GM21447 (cell line): ENCODE measurements around the gene EGFLAM.
"Not testable (repeated sequence)": the region's sequence is repeated elsewhere in the genome, so short reads cannot be mapped to it uniquely, and the experiment has no call there.

Experiments used
- ATAC-seq: cut with Tn5 transposase; IDR thresholded peaks from one replicate; pipeline ENCODE4 v1.9.1; 2021; ENCODE audit not compliant: unreplicated experiment

The EGFLAM gene

DNA sequence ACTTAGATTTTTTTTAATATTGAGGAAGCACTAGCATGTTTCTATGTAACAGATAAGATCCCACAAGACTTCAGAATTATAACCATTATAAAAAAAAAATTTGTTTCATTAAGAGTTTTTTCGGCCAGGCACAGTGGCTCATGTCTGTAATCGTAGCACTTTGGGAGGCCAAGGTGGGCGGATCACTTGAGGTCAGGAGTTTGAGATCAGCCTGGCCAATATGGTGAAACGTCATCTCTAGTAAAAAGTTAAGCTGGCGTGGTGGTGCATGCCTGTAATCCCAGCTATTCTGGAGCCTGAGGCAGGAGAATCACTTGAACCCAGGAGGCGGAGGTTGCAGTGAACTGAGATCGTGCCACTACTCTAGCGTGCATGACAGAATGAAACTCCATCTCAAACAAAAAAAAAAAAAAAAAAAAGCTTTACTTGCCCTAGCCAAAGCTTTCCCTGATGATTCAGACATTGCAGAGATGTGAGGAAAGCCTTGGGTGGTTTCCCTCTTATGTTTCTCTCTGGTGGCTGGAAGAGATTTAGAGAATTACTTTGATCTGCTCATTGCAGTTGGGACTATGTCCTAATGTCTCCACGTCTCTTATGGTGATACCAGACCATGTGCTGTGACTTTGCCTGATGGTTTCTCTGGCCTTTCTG lies 65.4 kb downstream of the EGFLAM start:
- ATAC-seq = no peak

DNA sequence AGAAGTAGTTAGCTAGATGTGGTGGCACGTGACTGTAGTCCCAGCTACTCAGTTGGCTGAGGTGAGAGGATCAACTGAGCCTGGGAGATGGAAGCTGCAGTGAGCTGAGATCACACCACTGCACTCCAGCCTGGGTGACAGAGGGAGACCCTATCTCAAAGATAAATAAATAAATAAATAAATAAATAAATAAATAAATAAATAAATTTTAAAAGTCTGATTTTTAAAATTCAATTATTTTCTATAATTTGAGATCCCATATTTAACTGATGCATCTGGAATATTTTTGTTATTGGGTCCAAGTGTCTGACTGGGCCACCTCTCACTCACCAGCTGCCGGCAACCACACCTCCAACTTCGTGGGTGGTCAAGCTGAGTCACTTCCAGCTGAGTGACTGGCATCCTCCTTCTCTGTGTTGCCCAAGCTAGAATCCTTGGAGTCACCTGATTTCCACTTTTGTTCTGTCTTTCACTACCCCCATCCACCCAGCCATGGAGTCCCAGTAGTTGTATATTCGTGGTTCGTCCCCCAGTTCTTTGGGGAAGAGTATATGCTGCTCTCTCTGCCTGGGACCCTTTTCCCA lies 70.9 kb downstream of the EGFLAM start:
- no peak for ATAC-seq

DNA sequence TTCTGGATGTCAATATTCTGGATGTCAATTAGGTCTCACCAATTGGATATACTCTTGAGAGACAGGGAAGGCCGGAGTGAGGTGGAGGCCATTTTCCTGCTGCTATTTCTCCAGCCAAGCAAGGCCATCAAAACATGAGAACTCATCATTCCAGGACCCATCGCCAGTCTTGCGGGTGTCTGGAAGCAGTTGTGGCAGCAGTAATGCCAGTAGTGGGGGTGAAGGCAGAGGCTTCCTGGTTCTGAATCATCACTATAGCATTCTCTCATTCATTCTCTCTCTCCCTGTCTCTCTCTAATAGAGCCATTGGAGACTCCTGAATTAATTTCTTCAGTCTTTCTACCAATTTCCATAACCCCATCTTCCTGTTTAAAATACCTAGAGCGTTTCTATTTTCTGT lies 71.8 kb downstream of the EGFLAM start:
- ATAC-seq = no peak

DNA sequence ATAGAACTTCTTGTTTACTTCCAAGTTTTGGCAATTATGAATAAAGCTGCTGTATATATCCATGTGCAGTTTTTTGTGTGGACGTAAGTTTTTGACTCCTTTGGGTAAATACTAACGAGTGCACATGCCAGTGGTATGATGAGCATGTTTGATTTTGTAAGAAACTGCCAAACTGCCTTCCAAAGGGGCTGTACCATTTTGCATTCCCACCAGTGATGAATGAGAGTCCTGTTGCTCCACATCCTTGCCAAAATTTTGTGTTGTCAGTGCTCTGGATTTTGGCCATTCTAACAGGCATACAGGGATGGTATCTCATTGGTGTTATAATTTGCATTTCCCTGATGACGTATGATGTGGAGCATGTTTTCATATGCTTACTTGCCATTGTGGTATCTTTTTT lies 73.5 kb downstream of the EGFLAM start:
- ATAC-seq = no peak

DNA sequence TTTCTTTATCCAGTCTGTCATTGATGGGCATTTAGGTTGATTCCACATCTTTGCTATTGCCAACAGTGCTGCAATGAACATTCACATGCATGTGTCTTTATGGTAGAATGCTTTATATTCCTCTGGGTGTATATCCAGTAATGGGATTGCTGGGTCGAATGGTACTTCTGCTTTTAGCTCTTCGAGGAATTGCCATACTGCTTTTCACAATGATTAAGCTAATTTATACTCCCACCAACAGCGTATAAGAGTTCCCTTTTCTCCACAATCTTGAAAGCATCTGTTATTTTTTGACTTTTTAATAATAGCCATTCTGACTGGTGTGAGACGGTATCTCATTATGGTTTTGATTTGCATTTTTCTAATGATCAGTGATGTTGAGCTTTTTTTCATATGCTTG lies 74.8 kb downstream of the EGFLAM start:
- ATAC-seq = not testable (repeated sequence)

- ATAC-seq = no peak
These were observed 80.1 kb downstream of the EGFLAM start for GRCh38 chr5:38338455-38338854.

- no peak for ATAC-seq
These were observed 81.1 kb downstream of the EGFLAM start for GRCh38 chr5:38339446-38339845.

DNA sequence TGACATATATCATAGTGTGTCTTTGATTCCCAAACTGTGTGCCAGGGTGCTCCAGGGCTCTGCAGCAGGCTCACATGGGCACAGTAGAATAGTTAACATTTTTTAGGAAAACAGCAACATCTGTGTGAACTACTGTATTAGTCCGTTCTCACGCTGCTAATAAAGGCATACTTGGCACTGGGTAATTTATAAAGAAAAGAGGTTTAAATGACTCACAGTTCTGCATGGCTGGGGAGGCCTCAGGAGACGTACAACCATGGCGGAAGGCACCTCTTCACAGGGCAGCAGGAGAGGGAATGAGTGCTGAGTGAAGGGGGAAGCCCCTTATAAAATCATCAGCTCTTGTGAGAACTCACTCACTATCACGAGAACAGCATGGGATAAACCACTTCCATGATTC lies 82.7 kb downstream of the EGFLAM start:
- no peak for ATAC-seq

- ATAC-seq = no peak
These were observed 83.3 kb downstream of the EGFLAM start for GRCh38 chr5:38341641-38342040.

DNA sequence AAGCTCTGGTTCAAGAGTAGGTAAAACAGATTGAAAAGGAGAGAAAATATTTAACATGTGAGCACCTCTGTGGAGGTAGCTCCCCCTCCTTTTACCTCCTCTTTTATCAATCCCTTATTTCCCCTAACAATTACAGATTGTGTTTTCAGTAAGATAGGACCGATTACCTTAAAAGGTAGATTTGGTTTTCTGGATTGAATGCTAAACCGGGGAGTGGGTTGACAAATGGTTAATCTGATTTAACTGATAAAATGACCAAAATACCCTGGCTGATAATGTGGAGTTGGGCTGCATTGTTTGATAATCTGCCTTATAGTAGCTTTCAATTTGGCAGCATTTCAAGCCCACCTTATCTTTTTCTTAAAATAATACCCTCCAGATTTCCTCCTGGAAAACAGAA lies 83.9 kb downstream of the EGFLAM start:
- ATAC-seq = no peak

DNA sequence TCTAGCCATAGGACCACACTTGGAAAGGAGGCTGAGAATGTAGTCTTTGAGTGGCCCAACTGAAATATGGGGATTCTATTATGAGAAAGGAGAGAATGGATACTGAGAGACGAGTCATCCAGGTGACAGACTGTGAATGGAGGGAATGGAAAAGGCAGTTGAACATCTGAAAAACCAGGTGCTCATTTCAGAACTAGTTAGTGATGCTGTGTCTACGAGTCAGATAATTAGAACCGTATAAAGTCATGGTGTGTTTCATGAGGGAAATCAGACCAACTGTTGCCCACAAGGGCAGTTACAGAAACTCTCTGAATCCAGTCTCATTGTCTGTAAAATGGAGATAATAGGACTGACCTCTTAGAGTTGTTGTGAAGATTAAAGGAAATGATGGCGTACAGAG lies 86.5 kb downstream of the EGFLAM start:
- no peak for ATAC-seq

DNA sequence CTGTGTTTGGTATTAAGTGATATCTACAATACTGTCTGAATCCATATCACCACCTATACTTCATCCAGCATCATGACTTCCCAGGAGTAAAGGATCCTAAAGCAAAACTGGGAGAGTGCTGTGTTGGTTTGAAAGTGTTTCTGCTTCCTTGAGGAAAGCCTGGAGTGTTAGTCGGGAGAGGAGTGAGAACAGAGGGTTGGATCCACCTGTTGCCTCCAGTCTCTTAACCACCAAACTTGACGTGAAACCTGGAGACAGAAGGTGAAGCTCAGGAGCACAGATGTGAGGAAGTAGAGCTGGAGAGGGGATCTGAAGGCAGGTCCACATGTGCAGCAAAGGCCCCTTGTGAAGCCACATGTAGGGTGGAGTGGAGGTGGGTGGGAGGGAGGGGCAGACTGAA lies 88.2 kb downstream of the EGFLAM start:
- no peak for ATAC-seq

DNA sequence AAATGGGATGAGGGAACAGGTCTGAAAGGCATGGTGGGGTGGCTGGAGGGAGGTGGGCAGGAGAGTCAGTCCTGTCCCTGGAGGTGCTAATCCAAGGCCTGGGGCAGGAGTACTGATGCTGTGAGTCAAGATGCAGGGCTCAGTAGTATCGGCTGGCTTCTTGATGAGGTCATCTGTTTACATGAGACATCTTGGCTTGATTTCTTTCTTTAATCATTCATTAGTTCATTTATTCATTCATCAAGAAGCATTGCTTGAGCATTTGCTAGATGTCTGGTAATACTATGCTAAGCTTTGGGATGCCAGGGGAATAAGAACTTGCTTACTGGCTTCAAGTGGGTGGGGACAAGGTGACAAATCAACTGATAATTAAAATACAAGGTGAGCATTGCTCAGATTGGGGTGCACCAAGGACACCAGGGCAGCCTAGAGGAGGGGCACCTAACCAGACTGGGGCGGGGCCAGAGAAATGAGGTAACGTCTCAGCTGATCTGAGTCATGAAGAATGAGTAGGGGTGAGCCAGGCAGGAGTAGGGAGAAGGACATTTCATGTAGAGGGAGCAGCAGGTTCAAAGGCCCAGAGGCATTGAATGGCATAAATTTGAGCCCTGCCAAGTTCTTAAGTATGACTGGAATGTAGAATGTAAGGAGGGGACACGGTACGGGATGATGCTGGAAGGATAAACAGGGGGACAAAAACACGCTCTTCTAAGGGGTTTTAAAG lies 88.8 kb downstream of the EGFLAM start:
- no peak for ATAC-seq

DNA sequence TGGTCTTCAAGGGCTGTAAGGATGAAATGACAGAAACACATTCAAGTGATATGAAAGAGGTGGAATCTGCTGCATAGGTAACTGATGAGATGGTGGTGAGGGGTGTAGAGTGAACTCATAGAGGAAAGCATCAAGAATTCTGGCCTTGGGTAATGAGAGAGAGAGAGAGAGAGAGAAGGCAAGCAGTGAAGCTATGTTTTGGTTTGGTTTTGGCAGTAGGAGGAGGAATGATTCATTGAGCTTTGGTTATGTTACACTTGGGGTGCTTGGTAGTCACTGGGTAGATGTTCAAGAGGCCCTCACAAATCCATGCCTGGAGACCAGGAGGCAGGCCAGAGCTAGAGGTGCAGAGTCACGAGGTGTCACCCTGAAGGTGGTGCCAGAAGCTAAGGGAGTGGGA lies 89.5 kb downstream of the EGFLAM start:
- ATAC-seq = no peak

DNA sequence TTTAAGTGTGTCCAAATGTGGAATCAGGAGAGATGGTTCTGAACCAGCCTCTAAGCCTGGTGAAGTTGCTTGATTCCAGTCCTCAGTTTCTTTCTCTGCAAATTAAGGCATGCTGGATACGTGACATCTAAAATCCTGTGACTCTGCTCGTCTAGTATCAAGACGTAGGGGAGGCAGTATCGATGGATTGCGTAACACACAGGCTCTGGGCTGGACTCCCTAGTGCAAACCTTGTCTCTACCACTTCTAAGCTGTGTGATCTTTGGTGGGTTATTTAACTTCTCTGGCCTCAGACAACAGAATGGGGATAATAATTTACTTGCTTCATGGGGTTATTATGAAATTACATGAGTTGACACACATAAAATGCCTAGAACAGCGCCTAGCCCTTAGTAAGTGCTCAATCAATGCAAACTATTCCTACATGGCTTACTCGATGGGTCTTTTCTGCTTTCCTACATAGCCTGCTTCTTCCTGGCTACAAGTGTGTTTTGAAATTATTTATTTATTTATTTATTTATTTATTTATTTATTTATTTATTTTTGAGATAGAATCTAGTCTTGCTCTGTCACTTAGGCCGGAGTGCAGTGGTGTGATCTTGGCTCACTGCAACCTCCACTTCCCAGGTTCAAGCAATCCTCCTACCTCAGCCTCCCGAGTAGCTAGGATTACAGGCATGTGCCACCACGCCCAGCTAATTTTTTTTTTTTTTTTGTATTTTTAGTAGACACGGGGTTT lies 102.1 kb downstream of the EGFLAM start:
- ATAC-seq = no peak

DNA sequence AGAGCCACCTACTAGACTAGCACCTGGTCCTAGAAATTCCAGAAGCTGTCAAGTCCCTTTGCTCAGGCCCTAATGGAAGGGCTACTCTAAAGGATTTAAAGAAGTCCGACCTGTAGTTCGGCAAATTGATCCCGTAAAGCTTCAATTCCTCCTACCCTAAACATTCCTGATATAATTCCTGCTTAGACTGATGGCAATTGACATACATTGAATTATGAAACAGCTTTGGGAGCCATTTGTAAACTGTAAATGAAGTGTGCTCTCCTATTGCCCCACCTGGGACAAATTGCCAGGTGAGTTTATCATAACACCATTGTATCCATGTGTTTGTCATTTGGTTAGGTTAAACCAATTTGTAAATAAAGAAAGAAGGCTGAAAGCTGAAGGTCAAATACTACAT lies 104.4 kb downstream of the EGFLAM start:
- ATAC-seq = no peak

GRCh38 chr5:38364825-38365224 lies 106.5 kb downstream of the EGFLAM start:
- ATAC-seq = no peak

DNA sequence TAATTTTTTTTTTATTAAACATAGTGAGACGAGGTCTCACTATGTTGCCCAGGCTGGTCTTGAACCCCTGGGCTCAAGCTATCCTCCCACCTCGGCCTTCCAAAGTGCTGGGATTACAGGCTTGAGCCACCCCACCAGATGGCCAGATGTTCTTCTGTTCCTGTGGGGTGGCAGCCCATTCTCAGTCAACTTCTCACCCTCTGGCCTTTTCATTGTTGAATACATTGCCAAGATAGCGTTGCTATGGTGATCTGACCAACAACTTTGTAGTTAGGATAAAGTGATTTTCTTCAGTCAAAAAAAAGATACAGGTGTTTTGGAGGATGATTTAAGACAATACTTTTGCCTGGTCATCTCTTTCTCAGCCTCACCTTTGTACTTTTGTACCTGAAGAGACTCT lies 109.1 kb downstream of the EGFLAM start:
- ATAC-seq = no peak

- no peak for ATAC-seq
These were observed 109.6 kb downstream of the EGFLAM start for GRCh38 chr5:38367966-38368365.

GRCh38 chr5:38369692-38370091 lies 111.3 kb downstream of the EGFLAM start:
- no peak for ATAC-seq

DNA sequence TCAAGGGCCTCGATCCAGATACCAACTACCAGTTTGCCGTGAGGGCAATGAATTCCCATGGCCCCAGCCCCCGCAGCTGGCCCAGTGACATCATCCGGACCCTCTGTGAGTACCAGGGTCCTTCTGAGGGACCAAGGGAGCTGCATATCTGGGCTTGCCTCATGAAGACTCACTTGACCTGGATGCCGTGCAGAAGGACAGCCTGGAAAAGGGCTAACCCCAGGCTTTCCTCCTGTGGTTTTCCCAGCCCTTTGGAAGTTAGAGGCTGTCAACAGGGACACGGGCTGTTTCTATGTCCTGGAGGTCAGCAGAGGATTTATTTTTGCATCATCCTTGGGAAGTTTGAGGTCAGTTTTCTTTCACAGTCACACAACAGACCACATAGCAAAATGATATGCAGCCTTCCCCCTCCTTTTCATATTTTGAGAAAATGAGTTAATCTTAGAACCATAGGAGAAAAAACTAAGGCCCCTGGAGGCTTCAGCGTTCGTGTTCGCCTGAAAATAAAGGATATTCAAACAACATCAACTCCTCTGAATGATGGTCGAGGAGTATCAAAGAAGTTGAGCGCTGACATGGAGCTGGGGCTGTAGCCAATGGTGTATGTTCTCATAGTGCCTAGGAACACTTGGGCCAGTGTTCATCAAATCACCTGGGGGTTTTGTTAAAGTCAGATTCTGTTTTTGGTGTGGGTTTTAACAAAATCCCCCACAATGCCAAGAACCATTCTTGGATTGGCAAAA lies 112.2 kb downstream of the EGFLAM start:
- no peak for ATAC-seq
